B cell (primary cell): Measurements from ENCODE around the gene ZCCHC4. TPM values are rescaled to one million over a fixed set of nuclear protein-coding genes. Genes with fewer than 3 reads are reported as not detected.

Experiments used
- ATAC-seq: fragments of 200-7000 bp; cut with Tn5 transposase; one replicate; pipeline ENCODE4 v1.10.0; 2021; ENCODE audit warnings: low read depth, mild to moderate bottlenecking, moderate number of reproducible peaks, moderate library complexity
- CTCF ChIA-PET: fragments of 350-600 bp; sonication (Branson Sonifier 250); formaldehyde crosslinking; loops from one replicate; lab custom pipeline; 2021; ENCODE audit warnings: antibody characterized with exemption, inconsistent platforms; lab: Charles Lee
- POLR2A ChIA-PET: fragments of 350-600 bp; sonication (Branson Sonifier 250); formaldehyde crosslinking; loops from one replicate; lab custom pipeline; 2021; ENCODE audit warnings: antibody characterized with exemption; lab: Charles Lee
- DNase-seq: peaks from one replicate; pipeline ENCODE4 v3.0.0; 2013
- H2AFZ ChIP-seq: 2 replicates; pipeline ENCODE4 v1.6.1; 2012; ENCODE audit warnings: mild to moderate bottlenecking, low read depth, low read length; ENCODE audit not compliant: insufficient read depth, poor library complexity, severe bottlenecking
- H3K27ac ChIP-seq, 2 donors: 1 replicate in 1 of 2; 2 replicates in 1 of 2; pipeline ENCODE4 v1.5.1; 2012 to 2013; ENCODE audit warnings: low read length in 2 of 2, mild to moderate bottlenecking in 2 of 2, moderate library complexity in 1 of 2
- H3K27me3 ChIP-seq, 4 experiments: fragments of 200-600 bp in 1 of 4; sonication (generic) in 1 of 4; replicated peaks in 1 of 4; 1 replicate in 2 of 4; 2 replicates in 2 of 4; pipeline versions ENCODE4 v1.6.1 to v1.7.0; 2013 to 2016; ENCODE audit warnings: low read length in 3 of 4, mild to moderate bottlenecking in 2 of 4, mixed read lengths in 1 of 4, moderate library complexity in 1 of 4; ENCODE audit not compliant: insufficient read depth in 4 of 4, control insufficient read depth in 3 of 4; ENCODE audit errors: control extremely low read depth in 1 of 4
- H3K36me3 ChIP-seq, 2 experiments: replicated peaks in 1 of 2; 1 replicate in 1 of 2; 2 replicates in 1 of 2; pipeline versions ENCODE4 v1.6.1 to v1.7.1; 2013; ENCODE audit warnings: low read length in 1 of 2; ENCODE audit not compliant: insufficient read depth in 2 of 2, control insufficient read depth in 1 of 2; ENCODE audit errors: control extremely low read depth in 1 of 2, extremely low read depth in 1 of 2
- H3K4me1 ChIP-seq, 2 donors: fragments of 200-600 bp in 1 of 2; sonication (generic) in 1 of 2; 1 replicate in 1 of 2; 2 replicates in 1 of 2; pipeline versions ENCODE4 v1.5.1 to v1.6.1; 2013 to 2017; ENCODE audit warnings: low read length in 2 of 2; ENCODE audit not compliant: control insufficient read depth in 2 of 2, insufficient read depth in 2 of 2
- H3K4me2 ChIP-seq: replicated peaks from 2 replicates; pipeline ENCODE3; 2012; ENCODE audit warnings: mild to moderate bottlenecking, low read depth, low read length; ENCODE audit not compliant: poor library complexity, severe bottlenecking
- H3K4me3 ChIP-seq, 5 experiments: fragments of 200-600 bp in 1 of 5; sonication (generic) in 1 of 5; 1 replicate in 3 of 5; 2 replicates in 2 of 5; pipeline versions ENCODE4 v1.5.1 to v1.7.0; 2011 to 2016; ENCODE audit warnings: low read length in 4 of 5, mild to moderate bottlenecking in 4 of 5, low read depth in 2 of 5, control low read depth in 1 of 5, moderate library complexity in 1 of 5; ENCODE audit not compliant: insufficient read depth in 1 of 5; ENCODE audit errors: control extremely low read depth in 1 of 5, extremely low read depth in 1 of 5
- H3K79me2 ChIP-seq: fragments of 200-600 bp; sonication (generic); one replicate; pipeline ENCODE4 v1.6.0; 2016; ENCODE audit warnings: low read length; ENCODE audit not compliant: control insufficient read depth, insufficient read depth
- H3K9ac ChIP-seq: fragments of 200-600 bp; sonication (generic); 2 replicates; pipeline ENCODE4 v1.6.1; 2017; ENCODE audit warnings: mild to moderate bottlenecking, low read length, moderate library complexity
- H3K9me3 ChIP-seq, 3 donors: one replicate each; pipeline versions ENCODE4 v1.6.1 to v1.7.1; 2013; ENCODE audit warnings: low read length in 2 of 3; ENCODE audit not compliant: control insufficient read depth in 2 of 3, insufficient read depth in 1 of 3; ENCODE audit errors: control extremely low read depth in 1 of 3
- H4K20me1 ChIP-seq: 2 replicates; pipeline ENCODE4 v1.6.0; 2012; ENCODE audit warnings: mild to moderate bottlenecking, low read length; ENCODE audit not compliant: insufficient read depth, control insufficient read depth, poor library complexity, severe bottlenecking
- H3K27ac Mint-ChIP-seq: one replicate; pipeline ENCODE4 v1.8.0; 2021; ENCODE audit warnings: mixed read lengths
- H3K27me3 Mint-ChIP-seq: one replicate; pipeline ENCODE4 v1.8.0; 2021; ENCODE audit warnings: mixed read lengths
- H3K4me1 Mint-ChIP-seq: one replicate; pipeline ENCODE4 v1.8.0; 2021; ENCODE audit warnings: mixed read lengths
- H3K4me3 Mint-ChIP-seq: one replicate; pipeline ENCODE4 v1.8.0; 2021; ENCODE audit warnings: mixed read lengths
- H3K9me3 Mint-ChIP-seq: one replicate; pipeline ENCODE4 v1.8.0; 2022; ENCODE audit warnings: mixed read lengths; ENCODE audit not compliant: insufficient read depth
- EZH2 ChIP-seq: IDR thresholded peaks from 2 replicates; pipeline ENCODE4 v1.6.1; 2012; ENCODE audit warnings: borderline replicate concordance, low read depth, mild to moderate bottlenecking, moderate library complexity, low read length; ENCODE audit not compliant: insufficient read depth, poor library complexity, severe bottlenecking
- WGBS: methylation state at CpG from one replicate; pipeline ENCODE4 v1.1.5; 2013; ENCODE audit warnings: missing lambda C conversion rate; ENCODE audit not compliant: insufficient coverage; 5-methylcytosine and 5-hydroxymethylcytosine counted together
- intact Hi-C: fragments of 100-400 bp; cut with micrococcal nuclease; formaldehyde crosslinking; loops from one replicate; pipeline ENCODE4 v1.10.0; 2022
- polyA plus RNA-seq: library from polyadenylated mRNA; depleted of rRNA; stranded (reverse); fragments of >200 nt; gene quantifications from 2 replicates; pipeline ENCODE4 v1.2.3, GENCODE V29; 2012
- total RNA-seq, 2 donors: library from RNA; stranded (reverse); fragments of 120-200 nt in 1 of 2; gene quantifications; 1 replicate in 1 of 2; 2 replicates in 1 of 2; pipeline versions ENCODE4 v1.2.3 to v1.2.4, GENCODE V29; 2013 to 2022
- TF ChIP-seq, protein P1 (sequence below): fragments of 200-600 bp; IDR thresholded peaks from one replicate; pipeline ENCODE4 v1.8.0; 2022; ENCODE audit warnings: antibody characterized with exemption, mild to moderate bottlenecking

Gene ZCCHC4
- total and polyA plus RNA-seq, 2 donors (not counting 1 experiment from before 2014, with no cell fraction given): 6.5 to 22.4 TPM

DNA sequence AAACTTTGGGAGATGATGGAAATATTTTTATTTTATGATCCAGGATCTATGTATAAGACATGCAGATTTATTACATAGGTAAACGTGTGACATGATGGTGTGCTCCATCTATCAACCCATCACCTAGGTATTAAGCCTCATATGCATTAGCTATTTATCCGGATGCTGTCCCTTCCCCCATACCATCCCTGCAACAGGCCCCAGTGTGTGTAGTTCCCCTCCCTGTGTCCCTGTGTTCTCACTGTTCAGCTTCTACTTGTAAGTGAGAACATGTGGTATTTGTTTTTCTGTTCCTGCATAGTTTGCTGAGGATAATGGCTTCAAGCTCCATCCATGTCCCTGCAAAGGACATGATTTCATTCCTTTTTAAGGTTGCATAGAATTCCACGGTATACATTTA, 28.1 kb upstream of the ZCCHC4 start:
- intact Hi-C loops: no loop called here
- Mint-ChIP-seq H3K27me3 (peaks cover 5% of the 10 kb centered on the region), H3K4me1 (no peaks in the 10 kb centered on the region), H3K4me3 (no peak overlapping the region), H3K27ac (no peak overlapping the region), H3K9me3 (no peaks in the 10 kb centered on the region)
- no peak overlapping the region for H3K4me2 ChIP-seq
- POLR2A ChIA-PET: no interaction called here
- H3K9me3 ChIP-seq: no peaks in the 10 kb centered on the region
- no peak overlapping the region for H3K27ac ChIP-seq
- no peaks in the 10 kb centered on the region for H3K27me3 ChIP-seq
- DNase-seq: no peak
- CTCF ChIA-PET: no interaction called here
- WGBS: no CpG with 5 or more reads among the region's 3 CpGs
- H3K9ac ChIP-seq: no peak overlapping the region
- H3K79me2 ChIP-seq: no peaks in the 10 kb centered on the region
- H3K4me3 ChIP-seq: no peak overlapping the region
- no peaks in the 10 kb centered on the region for H3K4me1 ChIP-seq
- H4K20me1 ChIP-seq: no peaks in the 10 kb centered on the region
- H2AFZ ChIP-seq: no peak overlapping the region
- peaks cover 0 to 4% of the 10 kb centered on the region in 2 experiments for H3K36me3 ChIP-seq
- ATAC-seq: no peak
- TF ChIP-seq EZH2: no peak
- TF ChIP-seq, protein P1, sequence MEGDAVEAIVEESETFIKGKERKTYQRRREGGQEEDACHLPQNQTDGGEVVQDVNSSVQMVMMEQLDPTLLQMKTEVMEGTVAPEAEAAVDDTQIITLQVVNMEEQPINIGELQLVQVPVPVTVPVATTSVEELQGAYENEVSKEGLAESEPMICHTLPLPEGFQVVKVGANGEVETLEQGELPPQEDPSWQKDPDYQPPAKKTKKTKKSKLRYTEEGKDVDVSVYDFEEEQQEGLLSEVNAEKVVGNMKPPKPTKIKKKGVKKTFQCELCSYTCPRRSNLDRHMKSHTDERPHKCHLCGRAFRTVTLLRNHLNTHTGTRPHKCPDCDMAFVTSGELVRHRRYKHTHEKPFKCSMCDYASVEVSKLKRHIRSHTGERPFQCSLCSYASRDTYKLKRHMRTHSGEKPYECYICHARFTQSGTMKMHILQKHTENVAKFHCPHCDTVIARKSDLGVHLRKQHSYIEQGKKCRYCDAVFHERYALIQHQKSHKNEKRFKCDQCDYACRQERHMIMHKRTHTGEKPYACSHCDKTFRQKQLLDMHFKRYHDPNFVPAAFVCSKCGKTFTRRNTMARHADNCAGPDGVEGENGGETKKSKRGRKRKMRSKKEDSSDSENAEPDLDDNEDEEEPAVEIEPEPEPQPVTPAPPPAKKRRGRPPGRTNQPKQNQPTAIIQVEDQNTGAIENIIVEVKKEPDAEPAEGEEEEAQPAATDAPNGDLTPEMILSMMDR: no peak

- Histone ChIP-seq H3K27me3 (no peaks in the 10 kb centered on the region), H3K9ac (no peak overlapping the region), H3K4me2 (no peak overlapping the region), H2AFZ (no peak overlapping the region), H3K79me2 (no peaks in the 10 kb centered on the region), H3K36me3 (no peaks in the 10 kb centered on the region), H4K20me1 (no peaks in the 10 kb centered on the region), H3K27ac (no peak overlapping the region), H3K4me3 (no peak overlapping the region), H3K4me1 (no peaks in the 10 kb centered on the region), H3K9me3 (no peaks in the 10 kb centered on the region)
- Mint-ChIP-seq H3K27me3 (peaks cover 5% of the 10 kb centered on the region), H3K4me1 (no peaks in the 10 kb centered on the region), H3K27ac (no peak overlapping the region), H3K9me3 (no peaks in the 10 kb centered on the region), H3K4me3 (no peak overlapping the region)
- POLR2A ChIA-PET: no interaction called here
- no peak for TF ChIP-seq EZH2
- TF ChIP-seq, protein P1: no peak
- intact Hi-C loops: no loop called here
- ATAC-seq: no peak
- WGBS: 95% methylated on average over 9 of the region's 11 CpGs
- CTCF ChIA-PET: interaction anchor here (1.2 kb wide), 1 partner anchor 21 kb away, joined by 3 read pairs; no protein-coding TSS in a partner anchor
- DNase-seq: no peak
Measured at GRCh38 chr4:25290490-25291067, 22.0 kb upstream of the ZCCHC4 start.
